GM12878 (cell line): Measurements from ENCODE around the gene CSNK1A1. TPM values are rescaled to one million over a fixed set of nuclear protein-coding genes. Genes with fewer than 3 reads are reported as not detected.

Source experiments
- ATAC-seq: fragments of 200-7000 bp; cut with Tn5 transposase; 3 replicates; pipeline ENCODE4 v1.9.1; 2020; ENCODE audit warnings: mild to moderate bottlenecking, moderate library complexity
- BruUV-seq: library from RNA; stranded (reverse); fragments of 400-500 nt; replicated peaks from 2 replicates; lab custom pipeline; 2021; lab: Mats Ljungman, UMichigan
- CTCF ChIA-PET: fragments of 300-600 bp; sonication (Branson Sonifier 250); formaldehyde crosslinking; extraction: SDS; loops from one replicate; lab custom pipeline; 2021; ENCODE audit warnings: inconsistent platforms; lab: Yijun Ruan, JAX
- POLR2A ChIA-PET: fragments of 350-600 bp; formaldehyde crosslinking; extraction: SDS; loops from one replicate; lab custom pipeline; 2021; ENCODE audit warnings: inconsistent platforms; lab: Charles Lee
- RAD21 ChIA-PET: fragments of 300-600 bp; sonication (Branson Sonifier 250); formaldehyde crosslinking; loops from one replicate; lab custom pipeline; 2023; ENCODE audit warnings: antibody characterized with exemption; ENCODE audit not compliant: unreplicated experiment; lab: Charles Lee
- SMC1A ChIA-PET: fragments of 300-600 bp; sonication (Branson Sonifier 250); formaldehyde crosslinking; loops from one replicate; lab custom pipeline; 2023; ENCODE audit not compliant: unreplicated experiment, uncharacterized antibody; lab: Charles Lee
- DNase-seq: peaks from one replicate; pipeline ENCODE4 v3.0.0-alpha.2; 2011; ENCODE audit warnings: low read depth, low spot score
- FAIRE-seq: peaks from 3 replicates; lab custom pipeline; 2011; peaks lifted over from hg19 to GRCh38; lab: Jason Lieb, UNC
- H2AFZ ChIP-seq: 2 replicates; pipeline ENCODE4 v1.6.0; 2011; ENCODE audit warnings: low read depth, low read length, control low read depth; ENCODE audit not compliant: control insufficient read depth
- H3K27ac ChIP-seq: 2 replicates; pipeline ENCODE4 v1.5.1; 2011; ENCODE audit warnings: control low read depth; ENCODE audit not compliant: control insufficient read depth, insufficient read depth
- H3K27me3 ChIP-seq, 2 experiments: replicated peaks in 1 of 2; 2 replicates each; pipeline versions ENCODE4 v1.6.0 to v1.6.1; 2011; ENCODE audit warnings: low read length in 1 of 2; ENCODE audit not compliant: control insufficient read depth in 2 of 2, insufficient read depth in 2 of 2
- H3K36me3 ChIP-seq, 2 experiments: 2 replicates each; pipeline ENCODE4 v1.5.1; 2011; ENCODE audit warnings: low read length in 1 of 2; ENCODE audit not compliant: control insufficient read depth in 2 of 2, insufficient read depth in 2 of 2
- H3K4me1 ChIP-seq: 2 replicates; pipeline ENCODE4 v1.6.1; 2011; ENCODE audit warnings: mild to moderate bottlenecking, low read length, moderate library complexity, mixed read lengths; ENCODE audit not compliant: control insufficient read depth, insufficient read depth
- H3K4me2 ChIP-seq: 2 replicates; pipeline ENCODE4 v1.6.0; 2011; ENCODE audit warnings: control low read depth; ENCODE audit not compliant: control insufficient read depth, insufficient read depth
- H3K4me3 ChIP-seq: fragments of 200-600 bp; sonication (generic); 2 replicates; pipeline ENCODE4 v1.5.1; 2016
- H3K79me2 ChIP-seq: 2 replicates; pipeline ENCODE4 v1.6.0; 2011; ENCODE audit warnings: low read length; ENCODE audit not compliant: control insufficient read depth, insufficient read depth
- H3K9ac ChIP-seq: 2 replicates; pipeline ENCODE4 v1.8.0; 2011; ENCODE audit warnings: low read length, control low read depth, mixed read lengths; ENCODE audit not compliant: control insufficient read depth, insufficient read depth
- H3K9me3 ChIP-seq: replicated peaks from 3 replicates; pipeline ENCODE4 v1.5.1; 2011; ENCODE audit warnings: mild to moderate bottlenecking, low read length; ENCODE audit not compliant: control insufficient read depth, insufficient read depth
- H4K20me1 ChIP-seq: 2 replicates; pipeline ENCODE4 v1.6.0; 2011; ENCODE audit not compliant: control insufficient read depth, insufficient read depth
- BCL3 ChIP-seq: IDR thresholded peaks from 2 replicates; pipeline ENCODE4 v1.6.1; 2011; ENCODE audit warnings: borderline replicate concordance, low read depth, mild to moderate bottlenecking, moderate library complexity, low read length; ENCODE audit not compliant: insufficient read depth, poor library complexity, severe bottlenecking
- EED ChIP-seq: sonication (generic); IDR thresholded peaks from 2 replicates; pipeline ENCODE4 v1.6.1; 2016; ENCODE audit warnings: antibody characterized with exemption, low read depth
- HSF1 ChIP-seq: fragments of 150-350 bp; IDR thresholded peaks from 2 replicates; pipeline ENCODE4 v1.6.1; 2014; ENCODE audit warnings: mild to moderate bottlenecking, low read depth, low read length
- SPI1 ChIP-seq: IDR thresholded peaks from 2 replicates; pipeline ENCODE4 v1.6.1; 2011; ENCODE audit warnings: low read depth, mild to moderate bottlenecking, low read length, moderate library complexity, borderline replicate concordance; ENCODE audit not compliant: insufficient read depth
- WGBS: methylation state at CpG from one replicate; pipeline ENCODE4 v1.1.6; 2016; ENCODE audit warnings: low lambda C conversion rate; ENCODE audit not compliant: insufficient replicate concordance, insufficient coverage; ENCODE audit errors: missing lambda C conversion rate; 5-methylcytosine and 5-hydroxymethylcytosine counted together
- in situ Hi-C: fragments of 300-500 bp; cut with MboI; formaldehyde crosslinking; loops from 9 replicates; pipeline ENCODE4 v1.14.3; 2018; ENCODE audit warnings: mixed read lengths
- intact Hi-C: fragments of 100-400 bp; cut with micrococcal nuclease; formaldehyde crosslinking; loops from one replicate; pipeline ENCODE4 v1.14.2; 2022; ENCODE audit not compliant: unreplicated experiment
- polyA plus RNA-seq, 11 experiments: library from polyadenylated mRNA; depleted of rRNA in 4 of 11; unstranded in 6 of 11; stranded (reverse) in 5 of 11; fragments of >200 nt; fragmentation: Nextera tagmentation in 4 of 11; fragmentation: Illumina TruSeq in 1 of 11; extraction: Ambion mirVana in 4 of 11; extraction: Trizol in 1 of 11; gene quantifications; 1 replicate in 1 of 11; 2 replicates in 10 of 11; pipeline versions ENCODE4 v1.2.1 to v1.2.3, GENCODE V29; 2011 to 2016; ENCODE audit warnings: inconsistent platforms in 2 of 11, missing spikeins in 2 of 11, low read depth in 1 of 11
- total RNA-seq, 4 experiments: library from RNA; depleted of rRNA in 3 of 4; stranded (reverse); fragments of >200 nt in 3 of 4; fragmentation: Illumina TruSeq in 1 of 4; extraction: Trizol in 1 of 4; gene quantifications; 2 replicates each; pipeline versions ENCODE4 v1.2.1 to v1.2.3, GENCODE V29; 2013 to 2021

The CSNK1A1 gene
- total and polyA plus RNA-seq, 10 of the 15 experiments (the other 5 are each of a cell fraction or from before 2014, with no cell fraction given), result 53.3 to 155 (median 133) TPM

- POLR2A ChIA-PET, result interaction anchor here (0.7 kb wide), 1 partner anchor 11 kb away, joined by 3 read pairs; the partner anchor contains the start of gene CSNK1A1
These were observed 10.6 kb upstream of the CSNK1A1 start for GRCh38 chr5:149561848-149562247.

More at GRCh38 chr5:149561848-149562247, 10.6 kb upstream of the CSNK1A1 start:
- Histone ChIP-seq H4K20me1 (no peaks in the 10 kb centered on the region), H3K27me3 (no peaks in the 10 kb centered on the region), H3K4me3 (no peak overlapping the region), H3K9me3 (no peaks in the 10 kb centered on the region), H3K4me2 (no peak overlapping the region), H3K9ac (no peak overlapping the region), H3K79me2 (no peaks in the 10 kb centered on the region), H3K4me1 (no peaks in the 10 kb centered on the region), H3K36me3 (no peaks in the 10 kb centered on the region), H2AFZ (no peak overlapping the region), H3K27ac (no peak overlapping the region)
- no TSS peak for BruUV-seq
- intact Hi-C loops, result no loop called here
- ATAC-seq (no peak), FAIRE-seq (peak; percentile 13), DNase-seq (no peak)
- in situ Hi-C loops, result loop anchor here (5.0 kb wide), 1 partner anchor 120 kb away; no protein-coding TSS in a partner anchor
- 41% methylated on average over 2 of the region's 2 CpGs for WGBS
- TF ChIP-seq HSF1, result no peak
- TF ChIP-seq BCL3, result peak; percentile 21
- no peak for TF ChIP-seq EED
- TF ChIP-seq SPI1, result no peak
- ChIA-PET RAD21 (interaction anchor here (1.1 to 2.7 kb wide), 8 partner anchors 10 to 243 kb away, joined by 3 to 10 read pairs (median 6); partner anchors contain the start of gene CSNK1A1), SMC1A (interaction anchor here (0.6 to 3.8 kb wide), 8 partner anchors 12 to 194 kb away, joined by 3 to 24 read pairs (median 5); no protein-coding TSS in a partner anchor), CTCF (interaction anchor here (0.8 to 5.3 kb wide), 17 partner anchors 10 to 247 kb away, joined by 3 to 68 read pairs (median 7); partner anchors contain the start of genes CSNK1A1 and IL17B)
